NT2/D1 (cell line): Measurements from ENCODE around the gene DAPK2.

Experiments used
- DNase-seq: peaks from one replicate; pipeline ENCODE4 v3.0.0-alpha.2; 2011; ENCODE audit warnings: low read depth, low spot score
- H3K27me3 ChIP-seq: 2 replicates; pipeline ENCODE4 v1.6.0; 2011; ENCODE audit warnings: mild to moderate bottlenecking; ENCODE audit not compliant: insufficient read length, insufficient read depth
- H3K36me3 ChIP-seq: 2 replicates; pipeline ENCODE4 v1.6.1; 2011; ENCODE audit warnings: mild to moderate bottlenecking, low read length, mixed read lengths; ENCODE audit not compliant: insufficient read depth, insufficient read length
- H3K4me1 ChIP-seq: 2 replicates; pipeline ENCODE4 v1.5.1; 2011; ENCODE audit not compliant: insufficient read depth, insufficient read length
- H3K4me3 ChIP-seq: 2 replicates; pipeline ENCODE4 v1.5.1; 2011; ENCODE audit warnings: low read depth; ENCODE audit not compliant: insufficient read length
- H3K9ac ChIP-seq: 2 replicates; pipeline ENCODE4 v1.6.0; 2011; ENCODE audit warnings: low read depth; ENCODE audit not compliant: insufficient read length
- H3K9me3 ChIP-seq: 2 replicates; pipeline ENCODE4 v1.5.1; 2011; ENCODE audit warnings: mild to moderate bottlenecking, low read length; ENCODE audit not compliant: insufficient read depth
- SUZ12 ChIP-seq: IDR thresholded peaks from 2 replicates; pipeline ENCODE4 v1.6.1; 2011; ENCODE audit not compliant: insufficient read length, insufficient read depth; ENCODE audit errors: extremely low read depth
- YY1 ChIP-seq: IDR thresholded peaks from 2 replicates; pipeline ENCODE4 v1.6.1; 2011; ENCODE audit not compliant: insufficient read length, insufficient read depth
- ZNF274 ChIP-seq: IDR thresholded peaks from 2 replicates; pipeline ENCODE4 v1.6.1; 2011; ENCODE audit warnings: mild to moderate bottlenecking, low read depth, low read length

Gene DAPK2

DNA sequence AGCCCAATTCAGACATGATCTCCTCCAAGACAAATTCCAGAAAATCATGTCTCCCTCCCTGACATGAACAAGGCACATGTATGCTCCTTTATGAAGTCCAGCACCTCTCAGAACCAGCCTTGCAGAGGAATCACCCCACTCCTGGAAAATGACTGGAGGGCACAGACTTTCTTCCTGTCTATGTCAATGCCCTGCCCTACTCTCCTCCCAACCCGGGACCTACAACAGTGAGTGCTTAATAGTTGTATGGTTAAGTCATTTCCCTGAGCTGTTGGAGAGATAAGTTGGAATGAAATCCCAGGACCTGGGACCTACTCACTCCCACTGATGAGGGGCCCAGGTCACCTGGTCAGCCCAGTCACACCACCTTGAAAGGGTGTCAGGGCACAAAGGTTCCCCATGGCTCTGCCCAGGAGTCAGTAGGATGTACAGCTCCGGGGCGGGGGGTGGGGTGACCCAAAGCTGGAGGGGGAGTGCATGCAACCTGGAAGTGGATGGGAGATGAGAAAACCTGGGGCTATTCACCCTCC, 132.4 kb downstream of the DAPK2 start:
- DNase-seq = no peak
- TF ChIP-seq YY1 (no peak), ZNF274 (no peak), SUZ12 (no peak)
- H3K27me3 ChIP-seq = no peaks in the 10 kb centered on the region
- peaks cover 31% of the 10 kb centered on the region for H3K4me1 ChIP-seq
- H3K4me3 ChIP-seq = no peak overlapping the region
- no peaks in the 10 kb centered on the region for H3K36me3 ChIP-seq
- H3K9ac ChIP-seq = no peak overlapping the region
- H3K9me3 ChIP-seq = no peaks in the 10 kb centered on the region

DNA sequence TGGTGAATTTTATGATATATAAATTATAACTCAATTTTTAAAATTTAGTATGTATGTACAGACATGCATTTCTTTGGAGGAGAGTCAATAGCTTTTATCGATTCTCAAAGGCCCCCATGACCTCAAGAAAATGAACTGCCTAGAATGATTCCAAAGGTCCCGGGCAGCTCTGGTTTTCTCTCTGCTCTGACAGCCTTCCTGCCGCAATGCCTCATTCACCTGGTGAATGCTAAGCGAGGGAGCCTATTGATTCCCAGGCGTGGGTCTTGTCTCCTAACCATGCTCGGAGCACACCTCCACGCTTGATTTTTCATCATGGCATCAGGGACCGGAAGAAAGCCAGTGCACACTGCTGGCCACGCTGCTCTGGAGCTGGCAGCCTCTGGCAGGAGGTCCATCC, 132.9 kb downstream of the DAPK2 start:
- DNase-seq = no peak
- H3K9ac ChIP-seq = no peak overlapping the region
- TF ChIP-seq ZNF274 = no peak
- no peaks in the 10 kb centered on the region for H3K27me3 ChIP-seq
- H3K9me3 ChIP-seq = no peaks in the 10 kb centered on the region
- no peak overlapping the region for H3K4me3 ChIP-seq
- peaks cover 33% of the 10 kb centered on the region for H3K4me1 ChIP-seq
- H3K36me3 ChIP-seq = no peaks in the 10 kb centered on the region

DNA sequence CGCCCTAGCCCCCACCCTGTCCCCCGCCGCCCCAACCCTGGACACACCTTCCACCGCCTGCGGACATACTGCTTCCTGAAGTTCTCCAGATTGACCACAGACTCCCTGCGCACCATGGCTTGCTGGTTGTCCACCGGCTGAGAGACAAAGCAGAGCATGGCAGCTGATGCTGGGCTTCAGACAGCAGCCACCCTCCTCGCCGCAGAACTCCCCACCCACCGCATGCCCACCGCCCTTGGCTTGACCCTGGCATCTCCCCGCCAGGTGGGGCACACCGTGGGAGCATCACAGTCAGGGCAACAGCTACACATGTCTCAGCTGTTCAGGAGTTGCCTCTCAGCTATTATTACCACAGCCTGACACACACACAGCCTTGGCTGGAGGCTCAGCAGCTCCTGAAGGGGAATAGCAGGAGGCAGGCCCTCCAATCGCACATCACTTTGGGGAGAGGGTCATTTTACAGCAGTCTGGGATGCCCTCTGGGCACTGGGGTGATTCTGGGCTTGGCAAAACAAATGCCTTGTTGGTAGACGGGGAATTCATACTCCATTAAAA, 134.1 kb downstream of the DAPK2 start:
- no peak for DNase-seq
- Histone ChIP-seq H3K4me3 (no peak overlapping the region), H3K36me3 (no peaks in the 10 kb centered on the region), H3K4me1 (peaks cover 28% of the 10 kb centered on the region), H3K9ac (no peak overlapping the region), H3K9me3 (no peaks in the 10 kb centered on the region), H3K27me3 (no peaks in the 10 kb centered on the region)
- TF ChIP-seq ZNF274 (no peak), SUZ12 (no peak), YY1 (no peak)

DNA sequence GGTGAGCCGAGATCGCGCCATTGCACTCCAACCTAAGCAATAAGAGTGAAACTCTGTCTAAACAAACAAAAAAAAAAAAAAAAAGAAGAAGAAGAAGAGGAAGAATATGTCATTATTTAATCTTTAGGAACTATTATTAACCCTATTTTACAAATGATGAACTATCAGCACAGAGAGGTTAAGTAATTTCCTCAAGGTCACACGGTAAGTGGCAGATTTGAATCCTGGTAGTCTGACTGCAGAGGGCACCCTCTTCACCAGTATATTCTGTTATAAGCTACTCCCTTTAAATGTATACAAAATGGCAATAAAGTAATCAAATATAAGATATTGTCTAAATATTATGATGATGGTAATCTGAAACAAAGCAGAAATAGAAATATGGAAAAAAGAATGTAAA, 135.1 kb downstream of the DAPK2 start:
- Histone ChIP-seq H3K9me3 (no peaks in the 10 kb centered on the region), H3K4me3 (no peak overlapping the region), H3K9ac (no peak overlapping the region), H3K27me3 (no peaks in the 10 kb centered on the region), H3K36me3 (no peaks in the 10 kb centered on the region), H3K4me1 (peaks cover 24% of the 10 kb centered on the region)
- no peak for DNase-seq
- no peak for TF ChIP-seq ZNF274

DNA sequence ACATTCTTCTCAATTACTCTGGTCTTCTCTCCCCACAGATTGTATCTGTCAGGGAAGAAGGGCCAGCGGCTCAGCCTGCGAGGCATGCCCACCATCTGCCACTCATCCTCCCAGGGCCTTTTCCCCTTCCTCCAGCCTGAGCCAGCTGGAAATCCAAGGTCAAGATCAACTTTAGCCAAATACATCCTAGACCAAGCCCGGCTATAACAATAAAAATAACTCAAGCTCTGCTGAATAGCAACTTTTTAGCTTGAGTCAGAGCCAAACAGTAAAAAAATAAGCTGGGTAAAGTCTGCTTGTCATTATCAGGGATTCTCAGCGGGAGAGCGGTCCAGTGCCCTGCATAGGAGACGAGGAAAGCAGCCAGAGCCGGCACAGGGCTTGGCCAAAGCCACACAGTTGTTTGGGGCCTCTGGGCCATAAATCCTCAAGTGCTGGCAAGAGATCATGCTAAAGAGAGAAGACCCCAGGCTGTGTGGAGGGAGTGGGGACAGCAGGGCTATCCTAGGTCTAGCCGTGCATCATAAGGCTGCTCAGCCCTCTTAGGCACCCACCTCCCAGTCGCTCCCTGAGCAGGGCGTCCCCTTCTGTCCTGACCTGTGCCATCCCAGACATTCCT, 136.4 kb downstream of the DAPK2 start:
- H3K36me3 ChIP-seq = no peaks in the 10 kb centered on the region
- no peak overlapping the region for H3K9ac ChIP-seq
- peaks cover 16% of the 10 kb centered on the region for H3K4me1 ChIP-seq
- no peak for DNase-seq
- no peaks in the 10 kb centered on the region for H3K27me3 ChIP-seq
- no peak for TF ChIP-seq YY1
- no peak for TF ChIP-seq ZNF274
- no peak for TF ChIP-seq SUZ12
- H3K4me3 ChIP-seq = no peak overlapping the region
- H3K9me3 ChIP-seq = no peaks in the 10 kb centered on the region

DNA sequence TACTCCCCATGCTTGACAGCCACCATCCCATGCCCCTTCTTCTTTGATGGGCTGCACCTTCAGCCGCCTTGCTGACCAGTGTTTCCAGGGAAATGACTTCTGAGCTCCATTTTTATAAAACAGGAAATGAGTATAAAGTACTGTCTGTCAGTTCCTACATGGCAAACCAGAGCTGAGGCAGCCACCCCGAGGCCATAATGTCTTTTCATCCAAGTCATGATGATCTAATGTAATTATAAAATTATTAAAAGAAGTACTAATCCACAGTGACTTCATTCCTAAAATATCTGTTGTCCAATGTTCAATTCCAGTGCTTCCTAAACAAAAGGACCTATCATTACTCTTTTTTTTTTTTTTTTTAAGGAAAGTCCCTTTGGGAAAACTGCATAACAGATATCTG, 137.3 kb downstream of the DAPK2 start:
- Histone ChIP-seq H3K4me1 (peaks cover 16% of the 10 kb centered on the region), H3K36me3 (no peaks in the 10 kb centered on the region), H3K27me3 (no peaks in the 10 kb centered on the region), H3K4me3 (no peak overlapping the region), H3K9me3 (no peaks in the 10 kb centered on the region), H3K9ac (no peak overlapping the region)
- TF ChIP-seq SUZ12 (no peak), YY1 (no peak), ZNF274 (no peak)
- no peak for DNase-seq

DNA sequence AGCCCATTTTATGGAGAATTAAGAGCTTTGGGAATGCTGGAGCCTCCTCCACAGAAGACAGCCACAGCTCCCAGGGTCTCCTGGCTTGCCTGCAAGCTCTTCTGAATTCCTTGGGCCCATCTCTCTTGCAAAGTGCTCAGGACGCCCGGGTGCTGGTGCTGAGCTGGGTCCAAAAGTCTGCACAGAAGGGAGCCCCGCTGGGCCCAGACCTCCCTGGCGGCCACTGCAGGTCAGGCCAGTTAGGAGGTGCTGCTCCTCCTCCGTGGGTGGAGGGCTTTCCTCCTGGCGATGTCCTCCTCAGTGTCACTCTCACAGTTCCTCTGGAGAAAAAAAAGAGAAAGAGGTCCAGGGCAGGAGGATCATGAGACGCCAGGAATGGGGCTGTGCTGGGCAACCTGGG, 138.0 kb downstream of the DAPK2 start:
- no peaks in the 10 kb centered on the region for H3K27me3 ChIP-seq
- no peak for TF ChIP-seq SUZ12
- TF ChIP-seq ZNF274 = no peak
- no peak for TF ChIP-seq YY1
- H3K4me1 ChIP-seq = peaks cover 11% of the 10 kb centered on the region
- no peaks in the 10 kb centered on the region for H3K9me3 ChIP-seq
- no peak for DNase-seq
- H3K36me3 ChIP-seq = no peaks in the 10 kb centered on the region
- H3K9ac ChIP-seq = no peak overlapping the region
- H3K4me3 ChIP-seq = no peak overlapping the region
